ENCODE results near the gene H19.

H19 gene

GRCh38 chr11:1990872-1991578, 6.6 kb downstream of the H19 start:
- ChIA-PET POLR2A (interaction anchor here (0.6 kb wide), 1 partner anchor 38 kb away, joined by 3 read pairs; no protein-coding TSS in a partner anchor), CTCF (interaction anchor here (0.6 to 0.7 kb wide), 3 partner anchors 12 to 892 kb away, joined by 3 to 6 read pairs (median 4); no protein-coding TSS in a partner anchor)
- DNase-seq (ENCODE audit: extremely low spot score), result no peak
- TF ChIP-seq SP1 (IDR thresholded peaks at IDR 0.05), result no peak
- TF ChIP-seq ZNF384 (IDR thresholded peaks at IDR 0.05), result no peak
- TF ChIP-seq ARNT (IDR thresholded peaks at IDR 0.05), result no peak
- no peak for TF ChIP-seq BHLHE40 (IDR thresholded peaks at IDR 0.05; ENCODE audit: borderline replicate concordance)
- TF ChIP-seq TARDBP (IDR thresholded peaks at IDR 0.05), result no peak

- CTCF ChIA-PET, result interaction anchor here (0.6 kb wide), 1 partner anchor 296 kb away, joined by 4 read pairs; no protein-coding TSS in a partner anchor
- POLR2A ChIA-PET, result no interaction called here
- no peak for TF ChIP-seq CTBP1 (IDR thresholded peaks at IDR 0.05; ENCODE audit: borderline replicate concordance)
- TF ChIP-seq BHLHE40 (IDR thresholded peaks at IDR 0.05; ENCODE audit: borderline replicate concordance), result no peak
- TF ChIP-seq FOXM1 (IDR thresholded peaks at IDR 0.05; ENCODE audit: borderline replicate concordance), result no peak
- no peak for TF ChIP-seq ZNF384 (IDR thresholded peaks at IDR 0.05)
- no peak for TF ChIP-seq ARNT (IDR thresholded peaks at IDR 0.05)
- TF ChIP-seq, protein P1, sequence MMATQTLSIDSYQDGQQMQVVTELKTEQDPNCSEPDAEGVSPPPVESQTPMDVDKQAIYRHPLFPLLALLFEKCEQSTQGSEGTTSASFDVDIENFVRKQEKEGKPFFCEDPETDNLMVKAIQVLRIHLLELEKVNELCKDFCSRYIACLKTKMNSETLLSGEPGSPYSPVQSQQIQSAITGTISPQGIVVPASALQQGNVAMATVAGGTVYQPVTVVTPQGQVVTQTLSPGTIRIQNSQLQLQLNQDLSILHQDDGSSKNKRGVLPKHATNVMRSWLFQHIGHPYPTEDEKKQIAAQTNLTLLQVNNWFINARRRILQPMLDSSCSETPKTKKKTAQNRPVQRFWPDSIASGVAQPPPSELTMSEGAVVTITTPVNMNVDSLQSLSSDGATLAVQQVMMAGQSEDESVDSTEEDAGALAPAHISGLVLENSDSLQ (IDR thresholded peaks at IDR 0.05), result no peak
- no peak for TF ChIP-seq LEF1 (IDR thresholded peaks at IDR 0.05; ENCODE audit: borderline replicate concordance)
- TF ChIP-seq L3MBTL2 (conservative IDR thresholded peaks at IDR 0.05), result no peak
- TF ChIP-seq SUZ12 (IDR thresholded peaks at IDR 0.05), result no peak
- no peak for TF ChIP-seq FOXK2 (IDR thresholded peaks at IDR 0.05)
- no peak for TF ChIP-seq TARDBP (IDR thresholded peaks at IDR 0.05)
- no peak for TF ChIP-seq NFRKB (IDR thresholded peaks at IDR 0.05)
- no peak for TF ChIP-seq HDGF (IDR thresholded peaks at IDR 0.05; ENCODE audit: borderline replicate concordance)
- TF ChIP-seq SP1 (IDR thresholded peaks at IDR 0.05), result no peak
- no peak for DNase-seq (ENCODE audit: extremely low spot score)
Measured at GRCh38 chr11:1989953-1990352, 7.7 kb downstream of the H19 start.

- ChIA-PET CTCF (no interaction called here), POLR2A (no interaction called here)
- no peak for TF ChIP-seq LEF1 (IDR thresholded peaks at IDR 0.05; ENCODE audit: borderline replicate concordance)
- no peak for TF ChIP-seq HDGF (IDR thresholded peaks at IDR 0.05; ENCODE audit: borderline replicate concordance)
- no peak for TF ChIP-seq L3MBTL2 (conservative IDR thresholded peaks at IDR 0.05)
- TF ChIP-seq TARDBP (IDR thresholded peaks at IDR 0.05), result no peak
- no peak for TF ChIP-seq SUZ12 (IDR thresholded peaks at IDR 0.05)
- no peak for TF ChIP-seq FOXM1 (IDR thresholded peaks at IDR 0.05; ENCODE audit: borderline replicate concordance)
- TF ChIP-seq, protein P1 (IDR thresholded peaks at IDR 0.05), result no peak
- no peak for TF ChIP-seq CTBP1 (IDR thresholded peaks at IDR 0.05; ENCODE audit: borderline replicate concordance)
- no peak for TF ChIP-seq ZNF384 (IDR thresholded peaks at IDR 0.05)
- TF ChIP-seq NFRKB (IDR thresholded peaks at IDR 0.05), result no peak
- no peak for TF ChIP-seq FOXK2 (IDR thresholded peaks at IDR 0.05)
- no peak for TF ChIP-seq ELF4 (IDR thresholded peaks at IDR 0.05)
- no peak for TF ChIP-seq SP1 (IDR thresholded peaks at IDR 0.05)
- TF ChIP-seq FOXA1 (IDR thresholded peaks at IDR 0.05), result no peak
- TF ChIP-seq ARNT (IDR thresholded peaks at IDR 0.05), result no peak
- TF ChIP-seq BHLHE40 (IDR thresholded peaks at IDR 0.05; ENCODE audit: borderline replicate concordance), result no peak
- DNase-seq (ENCODE audit: extremely low spot score), result no peak
Measured at GRCh38 chr11:1988667-1989317, 8.8 kb downstream of the H19 start.

GRCh38 chr11:1988174-1988573, 9.5 kb downstream of the H19 start:
- no peak for DNase-seq (ENCODE audit: extremely low spot score)
- CTCF ChIA-PET, result no interaction called here
- TF ChIP-seq SUZ12 (IDR thresholded peaks at IDR 0.05) (no peak), CTBP1 (IDR thresholded peaks at IDR 0.05; ENCODE audit: borderline replicate concordance) (no peak), L3MBTL2 (conservative IDR thresholded peaks at IDR 0.05) (no peak), BHLHE40 (IDR thresholded peaks at IDR 0.05; ENCODE audit: borderline replicate concordance) (no peak), FOXA1 (IDR thresholded peaks at IDR 0.05) (no peak), ELF4 (IDR thresholded peaks at IDR 0.05) (no peak), FOXK2 (IDR thresholded peaks at IDR 0.05) (no peak), ARNT (IDR thresholded peaks at IDR 0.05) (no peak), NFRKB (IDR thresholded peaks at IDR 0.05) (no peak), ZNF384 (IDR thresholded peaks at IDR 0.05) (no peak), LEF1 (IDR thresholded peaks at IDR 0.05; ENCODE audit: borderline replicate concordance) (no peak), TARDBP (IDR thresholded peaks at IDR 0.05) (no peak), SP1 (IDR thresholded peaks at IDR 0.05) (no peak), FOXM1 (IDR thresholded peaks at IDR 0.05; ENCODE audit: borderline replicate concordance) (no peak)
- TF ChIP-seq, protein P1 (IDR thresholded peaks at IDR 0.05), result no peak
- POLR2A ChIA-PET, result no interaction called here

DNA sequence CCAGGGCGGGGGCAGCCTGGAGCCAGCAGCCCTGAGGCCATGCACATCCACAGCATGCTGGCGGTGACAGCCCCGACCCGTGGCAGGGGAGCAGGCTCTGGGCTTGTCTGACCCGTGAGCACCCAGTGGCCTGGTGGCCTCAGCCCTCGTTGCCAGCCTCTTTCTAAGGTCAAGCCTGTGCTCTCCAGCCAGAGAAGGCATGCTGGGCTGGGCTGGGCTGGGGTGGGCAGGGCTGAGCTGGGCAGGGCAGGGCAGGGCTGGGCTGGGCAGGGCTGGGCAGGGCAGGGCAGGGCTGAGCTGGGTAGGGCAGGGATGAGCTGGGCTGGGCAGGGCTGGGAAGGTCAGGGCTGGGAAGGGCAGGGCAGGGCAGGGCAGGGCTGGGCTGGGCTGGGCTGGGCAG, 10.6 kb downstream of the H19 start:
- ChIA-PET POLR2A (no interaction called here), CTCF (no interaction called here)
- TF ChIP-seq HDGF (IDR thresholded peaks at IDR 0.05; ENCODE audit: borderline replicate concordance), result no peak
- TF ChIP-seq ELF4 (IDR thresholded peaks at IDR 0.05), result no peak
- no peak for TF ChIP-seq NFRKB (IDR thresholded peaks at IDR 0.05)
- no peak for TF ChIP-seq ARNT (IDR thresholded peaks at IDR 0.05)
- TF ChIP-seq SUZ12 (IDR thresholded peaks at IDR 0.05), result no peak
- TF ChIP-seq ZNF384 (IDR thresholded peaks at IDR 0.05), result no peak
- no peak for TF ChIP-seq SP1 (IDR thresholded peaks at IDR 0.05)
- no peak for TF ChIP-seq LEF1 (IDR thresholded peaks at IDR 0.05; ENCODE audit: borderline replicate concordance)
- TF ChIP-seq, protein P1 (IDR thresholded peaks at IDR 0.05), result no peak
- no peak for TF ChIP-seq TARDBP (IDR thresholded peaks at IDR 0.05)
- TF ChIP-seq FOXA1 (IDR thresholded peaks at IDR 0.05), result no peak

More for the DNA sequence above, 10.6 kb downstream of the H19 start:
- no peak for DNase-seq (ENCODE audit: extremely low spot score)

Data from HEK293T (cell line).